H9 (cell line): ENCODE data around the gene IGFL2. TPM values are rescaled to one million over a fixed set of nuclear protein-coding genes. Genes with fewer than 3 reads are reported as not detected.

Source experiments
- DNase-seq: peaks from one replicate; pipeline ENCODE4 v3.0.0-alpha.2; 2017
- H2AFZ ChIP-seq: one replicate; pipeline ENCODE4 v1.6.1; 2013; ENCODE audit warnings: mild to moderate bottlenecking, low read length, control low read depth, moderate library complexity
- H2AK5ac ChIP-seq: 2 replicates; pipeline ENCODE4 v1.6.1; 2013; ENCODE audit warnings: low read length, control low read depth, mixed read lengths; ENCODE audit not compliant: insufficient read length
- H2BK120ac ChIP-seq: one replicate; pipeline ENCODE4 v1.6.1; 2013; ENCODE audit warnings: low read depth, mild to moderate bottlenecking, low read length, control low read depth, inconsistent platforms; ENCODE audit not compliant: poor library complexity, severe bottlenecking
- H2BK12ac ChIP-seq: 2 replicates; pipeline ENCODE4 v1.6.1; 2013; ENCODE audit warnings: low read length, control low read depth, mixed read lengths, low read depth; ENCODE audit not compliant: insufficient read length
- H2BK15ac ChIP-seq: 2 replicates; pipeline ENCODE4 v1.6.1; 2013; ENCODE audit warnings: low read depth, low read length, control low read depth
- H2BK20ac ChIP-seq: one replicate; pipeline ENCODE4 v1.6.1; 2013; ENCODE audit warnings: low read depth, mild to moderate bottlenecking, low read length, control low read depth, inconsistent platforms; ENCODE audit not compliant: poor library complexity, severe bottlenecking
- H2BK5ac ChIP-seq: 2 replicates; pipeline ENCODE4 v1.6.1; 2013; ENCODE audit warnings: low read length, control low read depth, mixed read lengths; ENCODE audit not compliant: insufficient read length
- H3K14ac ChIP-seq: 2 replicates; pipeline ENCODE4 v1.6.1; 2013; ENCODE audit warnings: low read length, control low read depth; ENCODE audit not compliant: insufficient read depth
- H3K18ac ChIP-seq: 2 replicates; pipeline ENCODE4 v1.6.1; 2013; ENCODE audit warnings: low read depth, mild to moderate bottlenecking, mixed read lengths, low read length, control low read depth; ENCODE audit not compliant: insufficient read length
- H3K23ac ChIP-seq: 2 replicates; pipeline ENCODE4 v1.6.1; 2013; ENCODE audit warnings: low read length, control low read depth, mixed read lengths, low read depth; ENCODE audit not compliant: insufficient read length
- H3K23me2 ChIP-seq: 2 replicates; pipeline ENCODE4 v1.6.1; 2013; ENCODE audit warnings: low read depth, mild to moderate bottlenecking, mixed read lengths, low read length, control low read depth; ENCODE audit not compliant: insufficient read length, poor library complexity, severe bottlenecking
- H3K27ac ChIP-seq: 2 replicates; pipeline ENCODE4 v1.5.1; 2013; ENCODE audit warnings: low read length, control low read depth, mixed read lengths, low read depth; ENCODE audit not compliant: insufficient read length
- H3K27me3 ChIP-seq: 2 replicates; pipeline ENCODE4 v1.6.1; 2013; ENCODE audit warnings: low read length, control low read depth, inconsistent platforms; ENCODE audit not compliant: insufficient read depth
- H3K4ac ChIP-seq: 2 replicates; pipeline ENCODE4 v1.6.1; 2013; ENCODE audit warnings: low read depth, mild to moderate bottlenecking, control low read depth, inconsistent platforms, low read length, moderate library complexity
- H3K4me1 ChIP-seq: 2 replicates; pipeline ENCODE4 v1.6.1; 2013; ENCODE audit warnings: low read length, control low read depth, inconsistent platforms; ENCODE audit not compliant: insufficient read depth
- H3K4me2 ChIP-seq: 2 replicates; pipeline ENCODE4 v1.6.1; 2013; ENCODE audit warnings: low read length, control low read depth, mixed read lengths; ENCODE audit not compliant: insufficient read length, insufficient read depth
- H3K56ac ChIP-seq: 2 replicates; pipeline ENCODE4 v1.6.1; 2013; ENCODE audit warnings: low read depth, mild to moderate bottlenecking, mixed read lengths, low read length, control low read depth; ENCODE audit not compliant: insufficient read length
- H3K79me1 ChIP-seq: 2 replicates; pipeline ENCODE4 v1.6.1; 2013; ENCODE audit warnings: low read depth, mild to moderate bottlenecking, moderate library complexity, low read length, control low read depth, inconsistent platforms; ENCODE audit not compliant: insufficient read depth, poor library complexity, severe bottlenecking
- H3K79me2 ChIP-seq: 2 replicates; pipeline ENCODE4 v1.6.1; 2013; ENCODE audit warnings: low read length, control low read depth, inconsistent platforms; ENCODE audit not compliant: insufficient read depth
- H3K9ac ChIP-seq: 2 replicates; pipeline ENCODE4 v1.6.1; 2013; ENCODE audit warnings: low read length, control low read depth, mixed read lengths; ENCODE audit not compliant: insufficient read length; ENCODE audit errors: extremely low read depth
- H3K9me3 ChIP-seq: one replicate; pipeline ENCODE4 v1.6.1; 2013; ENCODE audit warnings: low read depth, low read length, inconsistent platforms; ENCODE audit not compliant: control insufficient read depth
- H3T11ph ChIP-seq: one replicate; pipeline ENCODE4 v1.6.1; 2013; ENCODE audit warnings: mild to moderate bottlenecking, low read length, control low read depth, inconsistent platforms
- H4K20me1 ChIP-seq: one replicate; pipeline ENCODE4 v1.6.1; 2013; ENCODE audit not compliant: control insufficient read depth, insufficient read length, insufficient read depth
- H4K5ac ChIP-seq: 2 replicates; pipeline ENCODE4 v1.6.1; 2013; ENCODE audit warnings: low read depth, mild to moderate bottlenecking, mixed read lengths, low read length, control low read depth; ENCODE audit not compliant: insufficient read length
- H4K8ac ChIP-seq: replicated peaks from 2 replicates; pipeline ENCODE4 v1.6.1; 2013; ENCODE audit warnings: low read length, control low read depth, mixed read lengths, low read depth; ENCODE audit not compliant: insufficient read length
- H4K91ac ChIP-seq: 2 replicates; pipeline ENCODE4 v1.6.1; 2013; ENCODE audit warnings: low read depth, mild to moderate bottlenecking, moderate library complexity, mixed read lengths, low read length, control low read depth; ENCODE audit not compliant: insufficient read length
- H3K27ac Mint-ChIP-seq, 3 experiments: 2 replicates in 2 of 3; 3 replicates in 1 of 3; pipeline ENCODE4 v1.8.0; 2020 to 2021; ENCODE audit warnings: mixed read lengths in 3 of 3, mild to moderate bottlenecking in 1 of 3, moderate library complexity in 1 of 3
- H3K27me3 Mint-ChIP-seq: 2 replicates; pipeline ENCODE4 v1.8.0; 2021; ENCODE audit warnings: low read depth, mild to moderate bottlenecking, moderate library complexity, mixed read lengths
- H3K36me3 Mint-ChIP-seq, 3 experiments: 2 replicates in 2 of 3; 3 replicates in 1 of 3; pipeline ENCODE4 v1.8.0; 2020 to 2021; ENCODE audit warnings: low read depth in 3 of 3, mixed read lengths in 3 of 3; ENCODE audit not compliant: insufficient read depth in 1 of 3
- H3K4me1 Mint-ChIP-seq, 2 experiments: 2 replicates each; pipeline ENCODE4 v1.8.0; 2020; ENCODE audit warnings: mixed read lengths in 2 of 2
- H3K4me3 Mint-ChIP-seq, 2 experiments: 2 replicates in 1 of 2; 3 replicates in 1 of 2; pipeline ENCODE4 v1.8.0; 2020 to 2021; ENCODE audit warnings: mild to moderate bottlenecking in 2 of 2, mixed read lengths in 2 of 2, moderate library complexity in 1 of 2
- H3K9me3 Mint-ChIP-seq, 2 experiments: 2 replicates in 1 of 2; 3 replicates in 1 of 2; pipeline ENCODE4 v1.8.0; 2020; ENCODE audit warnings: mild to moderate bottlenecking in 2 of 2, mixed read lengths in 2 of 2, moderate library complexity in 1 of 2
- WGBS: extraction: QIAGEN DNeasy Blood & Tissue Kit; methylation state at CpG from one replicate; pipeline ENCODE4 v1.1.7; 2013; ENCODE audit warnings: missing lambda C conversion rate, low lambda C conversion rate, mixed read lengths; ENCODE audit not compliant: insufficient read length; ENCODE audit errors: extremely low coverage; 5-methylcytosine and 5-hydroxymethylcytosine counted together
- total RNA-seq: library from RNA; stranded (reverse); gene quantifications from 2 replicates; pipeline ENCODE4 v1.2.1, GENCODE V29; 2021
- TF ChIP-seq, protein P1 (sequence below): fragments of 200-600 bp; sonication (generic); conservative IDR thresholded peaks from 3 replicates; pipeline ENCODE4 v1.8.0; 2021; ENCODE audit warnings: antibody characterized with exemption, mild to moderate bottlenecking

IGFL2 gene
- total RNA-seq, 1 experiment from 2014 or later, result not detected

DNA sequence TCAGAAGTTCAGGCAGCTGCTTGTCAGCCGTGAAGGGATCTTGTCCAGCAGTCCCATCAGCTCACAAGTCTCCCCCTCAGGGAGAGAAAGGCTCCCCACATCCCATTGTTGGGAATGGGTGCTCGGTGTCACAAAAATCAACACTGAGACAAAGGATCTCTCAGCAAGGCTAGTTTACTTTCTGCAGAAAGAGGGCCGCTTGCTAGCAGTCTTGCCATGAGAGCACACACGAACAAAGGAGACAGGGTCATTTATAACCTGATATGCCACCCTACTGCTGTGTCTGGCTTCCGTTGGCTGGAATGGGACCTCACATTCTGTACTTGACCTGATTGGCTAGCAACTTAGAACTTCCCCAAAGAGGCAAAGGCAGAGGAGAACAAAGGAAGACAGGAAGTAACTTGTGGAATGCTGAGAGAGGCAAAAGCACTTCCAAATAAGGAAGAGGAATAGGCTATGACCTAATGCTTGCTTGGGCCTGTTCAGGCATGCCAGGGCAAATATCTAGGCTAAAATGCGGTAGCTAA is 14.9 kb upstream of the IGFL2 start:
- Histone ChIP-seq H3K4me1 (no peaks in the 10 kb centered on the region; the same call in 1 of the 2 replicates), H4K91ac (peak overlapping the region; percentile 66), H3K9ac (peak overlapping the region; percentile 85), H3K4ac (peak overlapping the region; percentile 17), H4K5ac (peak overlapping the region; percentile 74), H2BK20ac (no peak overlapping the region), H3K4me2 (peak overlapping the region; percentile 55), H2BK15ac (no peak overlapping the region), H2BK120ac (peak overlapping the region; percentile 96), H3K23ac (no peak overlapping the region), H2AFZ (no peak overlapping the region), H3K23me2 (no peaks in the 10 kb centered on the region), H3K79me2 (no peaks in the 10 kb centered on the region), H3K27ac (peak overlapping the region; percentile 90), H3K14ac (peak overlapping the region; percentile 77), H2AK5ac (peak overlapping the region; percentile 2), H3K79me1 (no peaks in the 10 kb centered on the region), H4K8ac (peak overlapping the region; percentile 57), H3K18ac (peak overlapping the region; percentile 95), H3K27me3 (no peaks in the 10 kb centered on the region), H2BK5ac (peak overlapping the region; percentile 12), H3K9me3 (no peaks in the 10 kb centered on the region), H3T11ph (peak overlapping the region; percentile 96), H2BK12ac (peak overlapping the region; percentile 4), H4K20me1 (no peaks in the 10 kb centered on the region), H3K56ac (peak overlapping the region; percentile 58)
- Mint-ChIP-seq H3K27me3 (peaks cover 2% of the 10 kb centered on the region; the same call in 1 of the 2 replicates), H3K4me3 (peak overlapping the region in 1 of 2 experiments; percentile 50; a peak in 3 of 5 replicates), H3K9me3 (peaks cover 7 to 11% of the 10 kb centered on the region in 2 experiments), H3K4me1 (peaks cover 28 to 31% of the 10 kb centered on the region in 2 experiments), H3K36me3 (peaks cover 4 to 23% (median 9%) of the 10 kb centered on the region in 3 experiments), H3K27ac (peak overlapping the region; percentile 98 to 99 (median 99))
- DNase-seq, result peak; percentile 88
- WGBS, result no CpG with 5 or more reads among the region's 6 CpGs
- TF ChIP-seq, protein P1, sequence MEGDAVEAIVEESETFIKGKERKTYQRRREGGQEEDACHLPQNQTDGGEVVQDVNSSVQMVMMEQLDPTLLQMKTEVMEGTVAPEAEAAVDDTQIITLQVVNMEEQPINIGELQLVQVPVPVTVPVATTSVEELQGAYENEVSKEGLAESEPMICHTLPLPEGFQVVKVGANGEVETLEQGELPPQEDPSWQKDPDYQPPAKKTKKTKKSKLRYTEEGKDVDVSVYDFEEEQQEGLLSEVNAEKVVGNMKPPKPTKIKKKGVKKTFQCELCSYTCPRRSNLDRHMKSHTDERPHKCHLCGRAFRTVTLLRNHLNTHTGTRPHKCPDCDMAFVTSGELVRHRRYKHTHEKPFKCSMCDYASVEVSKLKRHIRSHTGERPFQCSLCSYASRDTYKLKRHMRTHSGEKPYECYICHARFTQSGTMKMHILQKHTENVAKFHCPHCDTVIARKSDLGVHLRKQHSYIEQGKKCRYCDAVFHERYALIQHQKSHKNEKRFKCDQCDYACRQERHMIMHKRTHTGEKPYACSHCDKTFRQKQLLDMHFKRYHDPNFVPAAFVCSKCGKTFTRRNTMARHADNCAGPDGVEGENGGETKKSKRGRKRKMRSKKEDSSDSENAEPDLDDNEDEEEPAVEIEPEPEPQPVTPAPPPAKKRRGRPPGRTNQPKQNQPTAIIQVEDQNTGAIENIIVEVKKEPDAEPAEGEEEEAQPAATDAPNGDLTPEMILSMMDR, result no peak
